Mesenchymal stem cell (in vitro differentiated cells and primary cell): ENCODE data around the gene SUSD3.
A peak's percentile ranks its signal among the peaks of the same experiment; 100 is the strongest.

Experiments used
- DNase-seq: peaks from one replicate; pipeline ENCODE4 v3.0.0-alpha.2; 2013
- H2AFZ ChIP-seq: one replicate; pipeline ENCODE4 v1.6.1; 2013; ENCODE audit warnings: low read depth, mild to moderate bottlenecking, control low read depth, inconsistent platforms, low read length, moderate library complexity
- H2AK5ac ChIP-seq: 2 replicates; pipeline ENCODE4 v1.6.1; 2013; ENCODE audit warnings: low read length, moderate library complexity, mild to moderate bottlenecking, inconsistent platforms; ENCODE audit not compliant: severe bottlenecking
- H2BK120ac ChIP-seq: one replicate; pipeline ENCODE4 v1.6.1; 2013; ENCODE audit warnings: low read depth, mild to moderate bottlenecking, inconsistent platforms, low read length, moderate library complexity
- H2BK12ac ChIP-seq, 2 experiments: one replicate each; pipeline ENCODE4 v1.6.1; 2013; ENCODE audit warnings: inconsistent platforms in 2 of 2, low read length in 2 of 2, mild to moderate bottlenecking in 2 of 2, moderate library complexity in 2 of 2, control low read depth in 1 of 2
- H2BK15ac ChIP-seq: one replicate; pipeline ENCODE4 v1.6.1; 2013; ENCODE audit warnings: mild to moderate bottlenecking, low read depth, inconsistent platforms; ENCODE audit not compliant: poor library complexity, severe bottlenecking
- H2BK5ac ChIP-seq: 2 replicates; pipeline ENCODE4 v1.6.1; 2013; ENCODE audit warnings: low read depth, mild to moderate bottlenecking, low read length, control low read depth, inconsistent platforms; ENCODE audit not compliant: poor library complexity, severe bottlenecking
- H3K14ac ChIP-seq, 2 experiments: one replicate each; pipeline ENCODE4 v1.6.1; 2013; ENCODE audit warnings: inconsistent platforms in 2 of 2, low read length in 2 of 2, control low read depth in 1 of 2, mild to moderate bottlenecking in 1 of 2, moderate library complexity in 1 of 2
- H3K18ac ChIP-seq, 2 experiments: one replicate each; pipeline ENCODE4 v1.6.1; 2013; ENCODE audit warnings: inconsistent platforms in 2 of 2, low read length in 2 of 2, control low read depth in 1 of 2, low read depth in 1 of 2, mild to moderate bottlenecking in 1 of 2
- H3K23ac ChIP-seq, 2 experiments: one replicate each; pipeline ENCODE4 v1.6.1; 2013; ENCODE audit warnings: inconsistent platforms in 2 of 2, low read length in 2 of 2, mild to moderate bottlenecking in 2 of 2, moderate library complexity in 2 of 2, control low read depth in 1 of 2
- H3K27ac ChIP-seq: 2 replicates; pipeline ENCODE4 v1.5.1; 2013; ENCODE audit warnings: mild to moderate bottlenecking, moderate library complexity, low read length, control low read depth, inconsistent platforms; ENCODE audit not compliant: poor library complexity, severe bottlenecking
- H3K27me3 ChIP-seq, 2 experiments: 2 replicates each; pipeline versions ENCODE4 v1.6.1 to v1.7.0; 2013; ENCODE audit warnings: low read length in 2 of 2, mild to moderate bottlenecking in 2 of 2, moderate library complexity in 2 of 2, control low read depth in 1 of 2, inconsistent platforms in 1 of 2; ENCODE audit not compliant: control insufficient read depth in 1 of 2, insufficient read depth in 1 of 2
- H3K36me3 ChIP-seq, 2 experiments: 2 replicates each; pipeline versions ENCODE4 v1.6.1 to v1.7.0; 2013; ENCODE audit warnings: low read length in 2 of 2, control low read depth in 1 of 2, inconsistent platforms in 1 of 2, low read depth in 1 of 2, mild to moderate bottlenecking in 1 of 2; ENCODE audit not compliant: insufficient read depth in 2 of 2, control insufficient read depth in 1 of 2
- H3K4ac ChIP-seq, 2 experiments: one replicate each; pipeline ENCODE4 v1.6.1; 2013; ENCODE audit warnings: inconsistent platforms in 2 of 2, low read length in 2 of 2, mild to moderate bottlenecking in 2 of 2, moderate library complexity in 2 of 2, control low read depth in 1 of 2, low read depth in 1 of 2
- H3K4me1 ChIP-seq: 2 replicates; pipeline ENCODE4 v1.6.1; 2013; ENCODE audit warnings: low read depth, low read length, control low read depth; ENCODE audit not compliant: control insufficient read depth, insufficient read depth
- H3K4me2 ChIP-seq: 2 replicates; pipeline ENCODE4 v1.6.1; 2013; ENCODE audit warnings: low read length, mild to moderate bottlenecking, inconsistent platforms; ENCODE audit not compliant: poor library complexity, severe bottlenecking
- H3K4me3 ChIP-seq, 2 experiments: 2 replicates each; pipeline versions ENCODE4 v1.5.1 to v1.7.0; 2013; ENCODE audit warnings: low read length in 2 of 2, mild to moderate bottlenecking in 2 of 2, control low read depth in 1 of 2, low read depth in 1 of 2; ENCODE audit not compliant: insufficient read depth in 1 of 2
- H3K79me1 ChIP-seq: replicated peaks from 2 replicates; pipeline ENCODE4 v1.6.1; 2013; ENCODE audit warnings: mild to moderate bottlenecking, control low read depth, low read length, inconsistent platforms; ENCODE audit not compliant: poor library complexity, severe bottlenecking
- H3K9ac ChIP-seq: 2 replicates; pipeline ENCODE4 v1.7.0; 2013; ENCODE audit warnings: mild to moderate bottlenecking, low read length, moderate library complexity
- H3K9me3 ChIP-seq: 2 replicates; pipeline ENCODE4 v1.7.0; 2013; ENCODE audit warnings: mild to moderate bottlenecking, low read length; ENCODE audit not compliant: control insufficient read depth
- H4K8ac ChIP-seq: one replicate; pipeline ENCODE4 v1.6.1; 2013; ENCODE audit warnings: inconsistent platforms, mild to moderate bottlenecking, low read length, moderate library complexity
- H4K91ac ChIP-seq: one replicate; pipeline ENCODE4 v1.6.1; 2013; ENCODE audit warnings: mild to moderate bottlenecking, low read length, inconsistent platforms
- WGBS: methylation state at CpG from one replicate; pipeline ENCODE4 v1.1.7; 2013; ENCODE audit warnings: mixed read lengths; 5-methylcytosine and 5-hydroxymethylcytosine counted together

Gene SUSD3

DNA sequence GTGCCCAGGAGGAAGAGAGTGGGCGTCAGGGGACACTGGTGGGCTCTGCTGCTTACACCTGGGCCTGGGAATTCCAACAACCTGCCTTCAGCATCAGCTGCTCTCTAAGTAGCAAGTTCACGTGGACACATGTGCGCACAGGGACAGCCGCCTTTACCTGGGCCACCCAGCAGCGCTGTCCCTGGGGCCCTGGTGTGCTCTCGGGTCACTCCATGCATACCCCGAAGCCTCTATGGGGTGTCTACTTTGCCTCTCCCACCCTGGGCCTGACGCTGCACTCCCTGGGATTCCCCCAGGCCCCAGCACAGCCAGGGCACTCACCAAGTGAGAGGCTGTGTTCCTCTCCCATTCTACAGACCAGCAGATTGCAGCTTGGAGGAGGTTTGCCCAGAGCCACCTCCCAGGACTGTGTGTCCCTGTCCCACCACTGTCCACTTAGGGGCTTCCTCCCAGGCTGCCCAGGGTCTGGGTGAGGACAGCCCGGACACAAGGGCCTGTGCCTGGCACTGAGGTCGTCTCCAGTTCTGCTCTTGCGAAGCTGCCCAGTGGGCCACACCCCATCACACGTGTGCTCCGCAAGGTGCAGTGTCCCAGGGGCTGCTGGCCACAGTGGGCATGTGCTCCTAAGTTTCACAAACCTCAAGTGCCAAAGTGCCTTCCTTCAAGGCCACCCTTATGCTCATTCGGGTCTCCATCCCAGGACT lies 69.7 kb downstream of the SUSD3 start:
- peak overlapping the region; percentile 13 for H2AK5ac ChIP-seq
- DNase-seq = no peak
- H3K27ac ChIP-seq = no peak overlapping the region
- H3K18ac ChIP-seq = peak overlapping the region; percentile 27 to 28
- no peak overlapping the region for H3K4me2 ChIP-seq
- H2BK120ac ChIP-seq = no peak overlapping the region
- no peaks in the 10 kb centered on the region for H3K9me3 ChIP-seq
- no peak overlapping the region for H3K4me3 ChIP-seq
- 97% methylated on average over 14 of the region's 14 CpGs for whole genome bisulfite sequencing
- no peaks in the 10 kb centered on the region for H3K27me3 ChIP-seq
- H3K9ac ChIP-seq = no peak overlapping the region
- no peak overlapping the region for H2BK5ac ChIP-seq
- no peak overlapping the region for H3K23ac ChIP-seq
- no peak overlapping the region for H2AFZ ChIP-seq
- no peak overlapping the region for H4K8ac ChIP-seq
- peaks cover 16 to 32% of the 10 kb centered on the region in 2 experiments for H3K36me3 ChIP-seq
- H4K91ac ChIP-seq = peak overlapping the region; percentile 73
- H3K14ac ChIP-seq = no peak overlapping the region
- peaks cover 70% of the 10 kb centered on the region for H3K4me1 ChIP-seq
- H2BK12ac ChIP-seq = peak overlapping the region in 1 of 2 experiments; percentile 29
- H3K79me1 ChIP-seq = peaks cover 37% of the 10 kb centered on the region
- H2BK15ac ChIP-seq = no peak overlapping the region
- peak overlapping the region in 1 of 2 experiments; percentile 2 for H3K4ac ChIP-seq

GRCh38 chr9:93128715-93129224 lies 70.3 kb downstream of the SUSD3 start:
- H3K36me3 ChIP-seq = peaks cover 13 to 27% of the 10 kb centered on the region in 2 experiments
- H3K4ac ChIP-seq = no peak overlapping the region
- H3K9ac ChIP-seq = no peak overlapping the region

GRCh38 chr9:93129286-93129685 lies 70.8 kb downstream of the SUSD3 start:
- peak overlapping the region; percentile 5 for H4K91ac ChIP-seq
- H2BK5ac ChIP-seq = no peak overlapping the region
- H2AK5ac ChIP-seq = no peak overlapping the region
- DNase-seq = no peak
- peaks cover 37% of the 10 kb centered on the region for H3K79me1 ChIP-seq
- H3K27ac ChIP-seq = no peak overlapping the region
- no peaks in the 10 kb centered on the region for H3K9me3 ChIP-seq
- 81% methylated on average over 8 of the region's 8 CpGs for WGBS
- no peak overlapping the region for H3K4ac ChIP-seq
- H3K4me3 ChIP-seq = no peak overlapping the region
- H3K36me3 ChIP-seq = peaks cover 9 to 22% of the 10 kb centered on the region in 2 experiments
- peak overlapping the region; percentile 6 for H4K8ac ChIP-seq
- H3K4me2 ChIP-seq = no peak overlapping the region
- no peak overlapping the region for H3K23ac ChIP-seq
- H3K4me1 ChIP-seq = peaks cover 70% of the 10 kb centered on the region
- no peak overlapping the region for H2BK120ac ChIP-seq
- no peak overlapping the region for H2AFZ ChIP-seq
- H2BK15ac ChIP-seq = no peak overlapping the region
- H2BK12ac ChIP-seq = no peak overlapping the region
- H3K27me3 ChIP-seq = no peaks in the 10 kb centered on the region
- H3K9ac ChIP-seq = no peak overlapping the region
- H3K14ac ChIP-seq = no peak overlapping the region
- H3K18ac ChIP-seq = no peak overlapping the region

More at GRCh38 chr9:93128715-93129224, 70.3 kb downstream of the SUSD3 start:
- 90% methylated on average over 10 of the region's 10 CpGs for WGBS
- Histone ChIP-seq H2BK12ac (no peak overlapping the region), H3K14ac (no peak overlapping the region), H3K4me1 (peaks cover 70% of the 10 kb centered on the region), H2AFZ (no peak overlapping the region), H3K18ac (peak overlapping the region in 1 of 2 experiments; percentile 28), H2BK5ac (no peak overlapping the region), H3K9me3 (no peaks in the 10 kb centered on the region), H3K27me3 (no peaks in the 10 kb centered on the region), H3K23ac (no peak overlapping the region), H4K91ac (peak overlapping the region; percentile 73), H2AK5ac (no peak overlapping the region), H2BK15ac (no peak overlapping the region), H2BK120ac (no peak overlapping the region), H4K8ac (peak overlapping the region; percentile 6), H3K4me2 (no peak overlapping the region), H3K27ac (no peak overlapping the region), H3K4me3 (no peak overlapping the region), H3K79me1 (peaks cover 37% of the 10 kb centered on the region)
- DNase-seq = no peak

DNA sequence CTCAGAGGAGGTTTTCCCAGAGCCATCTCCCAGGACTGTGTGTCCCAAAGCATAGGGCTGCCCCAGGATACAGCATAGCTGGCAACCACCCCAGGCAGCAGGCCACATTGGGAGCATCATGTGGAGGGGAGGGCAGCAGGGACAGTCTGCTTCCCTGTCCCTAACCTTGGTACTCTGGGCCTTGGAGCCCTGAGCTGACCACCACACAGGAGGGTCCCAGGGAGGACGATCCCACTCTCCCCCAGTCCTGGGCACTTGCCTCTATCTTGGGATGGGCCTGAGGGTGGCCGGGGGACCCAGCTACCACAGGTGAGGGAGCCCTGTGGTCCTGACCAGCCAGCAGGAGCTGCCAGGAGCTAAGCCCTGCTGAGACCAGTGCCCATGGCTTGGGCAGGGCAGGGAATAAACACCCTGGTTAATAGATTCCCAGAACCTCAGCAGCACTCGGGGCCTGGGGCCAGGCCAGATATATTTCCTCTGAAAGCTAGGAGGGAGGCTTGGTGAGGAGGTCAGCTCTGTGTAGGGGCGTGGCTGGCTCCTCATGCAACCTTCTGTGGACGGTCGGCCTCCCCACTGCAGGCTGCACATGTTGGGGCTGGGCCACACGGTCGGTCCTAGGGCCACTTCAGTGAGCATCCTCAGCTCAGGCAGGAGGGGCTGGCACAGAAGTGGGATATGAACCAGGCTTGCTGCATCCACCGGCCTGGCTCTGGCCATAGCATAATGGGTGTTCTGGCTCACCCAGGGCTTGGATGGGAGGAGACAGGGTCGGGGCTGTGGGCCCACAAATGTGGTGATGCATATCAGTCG lies 71.4 kb downstream of the SUSD3 start:
- no peak overlapping the region for H2AFZ ChIP-seq
- no peak overlapping the region for H3K4me3 ChIP-seq
- no peak for DNase-seq
- H3K9ac ChIP-seq = no peak overlapping the region
- no peak overlapping the region for H2BK5ac ChIP-seq
- H3K4ac ChIP-seq = peak overlapping the region in 1 of 2 experiments; percentile 16
- H3K27me3 ChIP-seq = no peaks in the 10 kb centered on the region
- H3K23ac ChIP-seq = no peak overlapping the region
- 91% methylated on average over 9 of the region's 11 CpGs for WGBS
- H2BK12ac ChIP-seq = peak overlapping the region in 1 of 2 experiments; percentile 42
- H3K79me1 ChIP-seq = peaks cover 35% of the 10 kb centered on the region
- H3K4me2 ChIP-seq = no peak overlapping the region
- H3K9me3 ChIP-seq = no peaks in the 10 kb centered on the region
- no peak overlapping the region for H4K8ac ChIP-seq
- H3K4me1 ChIP-seq = peaks cover 75% of the 10 kb centered on the region
- H2BK15ac ChIP-seq = peak overlapping the region; percentile 35
- peaks cover 6 to 17% of the 10 kb centered on the region in 2 experiments for H3K36me3 ChIP-seq
- no peak overlapping the region for H2BK120ac ChIP-seq
- peak overlapping the region in 1 of 2 experiments; percentile 64 for H3K14ac ChIP-seq
- H3K18ac ChIP-seq = no peak overlapping the region
- no peak overlapping the region for H3K27ac ChIP-seq
- H2AK5ac ChIP-seq = no peak overlapping the region
- no peak overlapping the region for H4K91ac ChIP-seq
